Heart left ventricle (tissue), 16 donors: ENCODE measurements around the gene SBK2. TPM values are rescaled to one million over a fixed set of nuclear protein-coding genes. Genes with fewer than 3 reads are reported as not detected.

Experiments used
- ATAC-seq, 4 donors: fragments of 200-7000 bp; cut with Tn5 transposase; one replicate each; pipeline ENCODE4 v1.9.1; 2020 to 2022; ENCODE audit warnings: moderate library complexity in 4 of 4, mild to moderate bottlenecking in 3 of 4, moderate number of reproducible peaks in 1 of 4
- DNase-seq, 5 donors: peaks; one replicate each; pipeline ENCODE4 v3.0.0-alpha.2; 2020
- H3K27ac ChIP-seq, 12 donors: fragments of 200-600 bp; sonication (generic) in 4 of 12; one replicate each; pipeline versions ENCODE4 v1.5.0 to v1.8.0; 2016 to 2022; ENCODE audit warnings: mild to moderate bottlenecking in 2 of 12
- H3K27me3 ChIP-seq, 9 donors: fragments of 200-600 bp; sonication (generic) in 2 of 9; one replicate each; pipeline versions ENCODE4 v1.5.1 to v1.8.0; 2016 to 2022; ENCODE audit warnings: mild to moderate bottlenecking in 3 of 9
- H3K36me3 ChIP-seq, 9 donors: fragments of 200-600 bp; sonication (generic) in 2 of 9; one replicate each; pipeline versions ENCODE4 v1.5.0 to v1.8.0; 2018 to 2022; ENCODE audit warnings: mild to moderate bottlenecking in 2 of 9
- H3K4me1 ChIP-seq, 12 donors: fragments of 200-600 bp; sonication (generic) in 4 of 12; one replicate each; pipeline versions ENCODE4 v1.5.0 to v1.8.0; 2016 to 2022; ENCODE audit warnings: mild to moderate bottlenecking in 3 of 12
- H3K4me3 ChIP-seq, 12 donors: fragments of 200-600 bp; sonication (generic) in 4 of 12; one replicate each; pipeline versions ENCODE4 v1.5.0 to v1.8.0; 2017 to 2022; ENCODE audit warnings: mild to moderate bottlenecking in 9 of 12, moderate library complexity in 4 of 12
- H3K9me3 ChIP-seq, 12 donors: fragments of 200-600 bp; sonication (generic) in 4 of 12; one replicate each; pipeline versions ENCODE4 v1.5.0 to v1.8.0; 2016 to 2022; ENCODE audit warnings: mild to moderate bottlenecking in 1 of 12
- CTCF ChIP-seq, 12 donors: fragments of 200-600 bp; sonication (generic) in 4 of 12; IDR thresholded peaks; one replicate each; pipeline versions ENCODE4 v1.5.0 to v1.8.0; 2018 to 2022; ENCODE audit warnings: antibody characterized with exemption in 12 of 12, mild to moderate bottlenecking in 5 of 12
- POLR2A ChIP-seq, 2 donors: fragments of 450-650 bp; IDR thresholded peaks; one replicate each; pipeline ENCODE4 v1.6.1; 2017; ENCODE audit warnings: antibody characterized with exemption in 2 of 2, mild to moderate bottlenecking in 2 of 2, moderate library complexity in 2 of 2
- WGBS, 4 donors: extraction: QIAGEN DNeasy Blood & Tissue Kit in 2 of 4; methylation state at CpG; one replicate each; pipeline versions ENCODE4 v1.1.5 to v1.1.7; 2013 to 2018; 5-methylcytosine and 5-hydroxymethylcytosine counted together
- intact Hi-C, 10 donors: fragments of 100-400 bp; cut with DNase I; formaldehyde crosslinking; loops; one replicate each; pipeline versions ENCODE4 v1.11.1 to v1.14.2; 2022
- polyA plus RNA-seq, 2 donors: library from polyadenylated mRNA; stranded (reverse); fragments of 200-250 nt; gene quantifications; one replicate each; pipeline ENCODE4 v1.2.3, GENCODE V29; 2013
- total RNA-seq, 9 donors: library from RNA; depleted of rRNA in 2 of 9; stranded (reverse); fragments of >200 nt in 2 of 9; fragmentation: NEBNext Ultra II Directional in 3 of 9; extraction: Animal tissue kit (Norgen Biotek cat#: 25700) in 3 of 9; gene quantifications; one replicate each; pipeline versions ENCODE4 v1.1.0 to v1.2.4, GENCODE V29; 2016 to 2023
- donor health status: ischemic (EF 13 %, LVEDD 7.1; RV severe dilation, severe dysfunction).
- donor health status: healthy with polysubstance abuse.
- donor health status: DM: no; HTN: yes; CAD: no.
- donor health status: DM: no; HTN: no; CAD: no.
- donor health status: ischemic (EF 25% LVEDD 6.9; RV normal size, moderate dysfunction).
- donor health status: ischemic (EF 25% LVEDD 5.7; RV mildly dilated, moderate dysfunction).
- donor health status: healthy.
- donor health status: DM: yes; HTN: yes; CAD: no.
- donor health status: ischemic (EF 35%, LVEDD 5.7; RV mildly dilated, moderate dysfunction).
- donor health status: nonischemic (EF 11% LVEDD 7.7; RV severe dilation, severe dysfunction).
- donor health status: DM: yes; HTN: yes; CAD: no.
- donor health status: PGD.
- donor health status: ischemic (EF 29% LVEDD 5.4; RV normal size, mild dysfunction).
- donor health status: nonischemic (EF 23%, LVEDD 6.1; RV moderate dilation, normal function).

Gene SBK2
- total and polyA plus RNA-seq, 11 donors: 0.68 to 12.6 (median 2.1) TPM

GRCh38 chr19:55581823-55582223 lies 44.9 kb upstream of the SBK2 start:
- 17 to 29% (median 26%) methylated on average over 6 of the region's 6 CpGs for WGBS, 4 donors
- Histone ChIP-seq H3K4me3 (no peak overlapping the region), H3K9me3 (no peaks in the 10 kb centered on the region), H3K27ac (peak overlapping the region in 2 of 12 donors; percentile 13 to 94), H3K4me1 (peaks cover 0 to 36% (median 22%) of the 10 kb centered on the region in 12 donors), H3K36me3 (peaks cover 0 to 25% (median 13%) of the 10 kb centered on the region in 9 donors), H3K27me3 (peaks cover 0 to 10% (median 0%) of the 10 kb centered on the region in 9 donors)
- ATAC-seq: no peak
- no peak for DNase-seq
- TF ChIP-seq POLR2A (IDR thresholded peaks at IDR 0.05): no peak
- TF ChIP-seq CTCF (IDR thresholded peaks at IDR 0.05): no peak
- intact Hi-C loops: loop anchor here in 3 of 10 donors (2.0 to 5.0 kb wide), 4 partner anchors 35 to 65 kb away; partner anchors contain the start of gene SBK3 (in 1 of the 3)

GRCh38 chr19:55581145-55581822 lies 44.4 kb upstream of the SBK2 start:
- no peak for TF ChIP-seq CTCF (IDR thresholded peaks at IDR 0.05)
- no peak for TF ChIP-seq POLR2A (IDR thresholded peaks at IDR 0.05)
- intact Hi-C loops: loop anchor here in 3 of 10 donors (2.0 to 5.0 kb wide), 4 partner anchors 34 to 64 kb away; partner anchors contain the start of gene SBK3 (in 1 of the 3)
- Histone ChIP-seq H3K4me1 (peaks cover 0 to 31% (median 16%) of the 10 kb centered on the region in 12 donors), H3K36me3 (peaks cover 0 to 26% (median 16%) of the 10 kb centered on the region in 9 donors), H3K27ac (peak overlapping the region; percentile 89 to 99 (median 94)), H3K9me3 (no peaks in the 10 kb centered on the region), H3K27me3 (peaks cover 0 to 8% (median 0%) of the 10 kb centered on the region in 9 donors), H3K4me3 (peak overlapping the region; percentile 74 to 97 (median 90))
- ATAC-seq: no peak
- 31 to 41% (median 36%) methylated on average over 12 of the region's 12 CpGs for WGBS, 4 donors
- DNase-seq: no peak

DNA sequence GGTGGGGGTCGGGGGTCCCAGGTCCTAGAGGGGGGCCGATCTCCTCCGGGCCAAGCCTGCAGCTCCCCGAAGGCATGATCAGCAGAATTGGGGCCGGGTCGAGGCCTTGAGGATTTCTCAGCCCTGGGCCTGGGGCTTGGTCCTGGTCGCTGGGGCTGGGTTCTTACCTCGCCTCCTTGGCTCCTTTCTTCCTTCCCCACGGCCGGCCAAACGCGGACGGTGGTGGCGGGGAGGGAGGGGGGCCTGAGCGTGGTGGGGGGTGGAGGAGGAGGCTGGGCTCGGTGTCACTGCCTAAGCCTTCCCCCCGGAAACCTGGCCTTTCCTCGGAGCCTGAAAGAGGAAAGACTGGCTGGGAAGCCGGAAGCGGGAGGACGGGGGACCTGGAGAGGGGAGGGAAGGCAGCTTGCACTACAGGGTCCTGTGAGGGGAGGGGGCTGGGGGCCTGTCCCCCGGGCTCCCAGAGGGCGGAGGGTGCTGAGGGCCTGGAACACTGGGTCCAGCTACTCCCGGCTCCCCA lies 43.8 kb upstream of the SBK2 start, which contains the start of gene ZNF579:
TSS of gene ZNF579 (minus strand) at position 221 of the 517 bp plus-strand sequence. CDS start 1,209 bp downstream, outside the sequence.
- intact Hi-C loops: loop anchor here in 3 of 10 donors (2.0 to 5.0 kb wide), 4 partner anchors 33 to 64 kb away; partner anchors contain the start of gene SBK3 (in 1 of the 3)
- peaks cover 0 to 26% (median 16%) of the 10 kb centered on the region in 9 donors for H3K36me3 ChIP-seq
- TF ChIP-seq CTCF (IDR thresholded peaks at IDR 0.05): no peak
- TF ChIP-seq POLR2A (IDR thresholded peaks at IDR 0.05): no peak
- peaks cover 0 to 3% (median 0%) of the 10 kb centered on the region in 9 donors for H3K27me3 ChIP-seq
- peak within 1 kb of the TSS; percentile 74 to 97 (median 90) for H3K4me3 ChIP-seq
- H3K9me3 ChIP-seq: no peaks in the 10 kb centered on the region
- H3K27ac ChIP-seq: peak within 1 kb of the TSS; percentile 89 to 99 (median 94)
- ATAC-seq (peak; percentile 78 to 92 (median 86)), DNase-seq (peak; percentile 89 to 91 (median 90))
- 0 to 2% (median 1%) methylated on average over 9 to 24 of the region's 24 CpGs for WGBS, 4 donors
- H3K4me1 ChIP-seq: peaks cover 0 to 25% (median 12%) of the 10 kb centered on the region in 12 donors
